ENCODE data around the gene EPS15.

DNA sequence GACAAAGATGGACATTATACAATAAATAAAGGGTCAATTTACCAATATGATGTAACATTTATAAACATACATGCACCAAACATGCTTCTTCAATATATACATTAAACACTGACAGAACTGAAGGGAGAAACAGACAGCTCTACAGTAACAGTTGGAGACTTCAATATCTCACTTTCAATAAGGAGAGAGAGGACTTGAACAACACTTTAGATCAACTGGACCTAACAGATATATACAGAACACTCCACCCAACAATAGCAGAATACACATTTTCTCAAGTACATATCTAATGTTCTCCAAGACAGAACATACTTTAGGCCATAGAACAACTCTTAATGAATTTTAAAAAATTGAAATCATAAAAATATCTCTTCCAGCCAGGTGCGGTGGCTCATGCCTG lies 138.1 kb downstream of the EPS15 start:
- TF ChIP-seq, protein P1, sequence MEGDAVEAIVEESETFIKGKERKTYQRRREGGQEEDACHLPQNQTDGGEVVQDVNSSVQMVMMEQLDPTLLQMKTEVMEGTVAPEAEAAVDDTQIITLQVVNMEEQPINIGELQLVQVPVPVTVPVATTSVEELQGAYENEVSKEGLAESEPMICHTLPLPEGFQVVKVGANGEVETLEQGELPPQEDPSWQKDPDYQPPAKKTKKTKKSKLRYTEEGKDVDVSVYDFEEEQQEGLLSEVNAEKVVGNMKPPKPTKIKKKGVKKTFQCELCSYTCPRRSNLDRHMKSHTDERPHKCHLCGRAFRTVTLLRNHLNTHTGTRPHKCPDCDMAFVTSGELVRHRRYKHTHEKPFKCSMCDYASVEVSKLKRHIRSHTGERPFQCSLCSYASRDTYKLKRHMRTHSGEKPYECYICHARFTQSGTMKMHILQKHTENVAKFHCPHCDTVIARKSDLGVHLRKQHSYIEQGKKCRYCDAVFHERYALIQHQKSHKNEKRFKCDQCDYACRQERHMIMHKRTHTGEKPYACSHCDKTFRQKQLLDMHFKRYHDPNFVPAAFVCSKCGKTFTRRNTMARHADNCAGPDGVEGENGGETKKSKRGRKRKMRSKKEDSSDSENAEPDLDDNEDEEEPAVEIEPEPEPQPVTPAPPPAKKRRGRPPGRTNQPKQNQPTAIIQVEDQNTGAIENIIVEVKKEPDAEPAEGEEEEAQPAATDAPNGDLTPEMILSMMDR (IDR thresholded peaks at IDR 0.05): no peak
- no peak for TF ChIP-seq POLR2AphosphoS5 (IDR thresholded peaks at IDR 0.05; ENCODE audit: low read depth, low read length)

All from Panc1 (cell line).